Astrocyte of the cerebellum (primary cell): ENCODE measurements around the gene C1orf21.
A peak's percentile ranks its signal among the peaks of the same experiment; 100 is the strongest.

Experiments used
- DNase-seq: peaks from one replicate; pipeline ENCODE4 v3.0.0-alpha.2; 2011; ENCODE audit warnings: low read depth
- H3K4me3 ChIP-seq: 2 replicates; pipeline ENCODE4 v1.5.1; 2011; ENCODE audit warnings: mild to moderate bottlenecking, low read depth, low read length, moderate library complexity
- CTCF ChIP-seq: IDR thresholded peaks from 2 replicates; pipeline ENCODE4 v1.5.1; 2012; ENCODE audit warnings: low read length, low read depth, moderate library complexity, mild to moderate bottlenecking; ENCODE audit errors: missing control alignments
- in situ Hi-C: cut with HindIII; loops from 2 replicates; pipeline ENCODE4 v1.10.0; 2017; ENCODE audit warnings: low sequenced_read_pairs

Gene C1orf21

GRCh38 chr1:184577319-184577718, 190.5 kb downstream of the C1orf21 start:
- TF ChIP-seq CTCF, result no peak
- in situ Hi-C loops, result no loop called here

GRCh38 chr1:184582411-184582810, 195.6 kb downstream of the C1orf21 start:
- no peak for DNase-seq
- no peak overlapping the region for H3K4me3 ChIP-seq
- TF ChIP-seq CTCF, result no peak
- in situ Hi-C loops, result no loop called here

More at GRCh38 chr1:184577319-184577718, 190.5 kb downstream of the C1orf21 start:
- DNase-seq, result no peak
- no peak overlapping the region for H3K4me3 ChIP-seq

GRCh38 chr1:184583849-184584248, 197.0 kb downstream of the C1orf21 start:
- no peak for DNase-seq
- no peak overlapping the region for H3K4me3 ChIP-seq
- in situ Hi-C loops, result no loop called here
- TF ChIP-seq CTCF, result peak; percentile 25

- in situ Hi-C loops, result no loop called here
- no peak overlapping the region for H3K4me3 ChIP-seq
- TF ChIP-seq CTCF, result no peak
- no peak for DNase-seq
Measured at GRCh38 chr1:184588701-184589100, 201.9 kb downstream of the C1orf21 start.

- TF ChIP-seq CTCF, result no peak
- no peak for DNase-seq
- no peak overlapping the region for H3K4me3 ChIP-seq
- in situ Hi-C loops, result no loop called here
Measured at GRCh38 chr1:184590163-184590750, 203.4 kb downstream of the C1orf21 start.

- H3K4me3 ChIP-seq, result no peak overlapping the region
- in situ Hi-C loops, result no loop called here
- TF ChIP-seq CTCF, result no peak
- DNase-seq, result no peak
Measured at GRCh38 chr1:184593597-184593996, 206.8 kb downstream of the C1orf21 start.

GRCh38 chr1:184595596-184595995, 208.8 kb downstream of the C1orf21 start:
- TF ChIP-seq CTCF, result no peak
- H3K4me3 ChIP-seq, result no peak overlapping the region
- no peak for DNase-seq
- in situ Hi-C loops, result no loop called here
